SK-N-SH treated with all-trans-retinoic acid at 6 μM for 48 hours (cell line): ENCODE results near the gene ZSCAN10.
A peak's percentile ranks its signal among the peaks of the same experiment; 100 is the strongest.

Experiments
- ATAC-seq: fragments of 200-7000 bp; cut with Tn5 transposase; 3 replicates; pipeline ENCODE4 v1.9.1; 2020; ENCODE audit warnings: mild to moderate bottlenecking, moderate library complexity
- ARNTL ChIP-seq: fragments of 450-650 bp; formaldehyde crosslinking; IDR thresholded peaks from 2 replicates; pipeline ENCODE4 v1.5.0; 2020; ENCODE audit warnings: low read depth, mild to moderate bottlenecking, moderate library complexity, borderline replicate concordance
- BACH2 ChIP-seq: fragments of 250-450 bp; sonication (Bioruptor Pico); IDR thresholded peaks from 2 replicates; pipeline ENCODE4 v1.9.0; 2021; ENCODE audit warnings: mild to moderate bottlenecking, borderline replicate concordance
- CSDC2 ChIP-seq: fragments of 250-450 bp; sonication (Bioruptor Pico); IDR thresholded peaks from 2 replicates; pipeline ENCODE4 v1.5.0; 2020; ENCODE audit warnings: mild to moderate bottlenecking, moderate library complexity
- CSRNP3 ChIP-seq: fragments of 250-450 bp; sonication (Bioruptor Pico); IDR thresholded peaks from 2 replicates; pipeline ENCODE4 v1.5.1; 2021; ENCODE audit warnings: mild to moderate bottlenecking, moderate library complexity
- ESRRG ChIP-seq: fragments of 250-450 bp; sonication (Bioruptor Pico); IDR thresholded peaks from 2 replicates; pipeline ENCODE4 v1.6.1; 2021; ENCODE audit warnings: mild to moderate bottlenecking
- GLIS3 ChIP-seq: fragments of 250-450 bp; sonication (Bioruptor Pico); IDR thresholded peaks from 2 replicates; pipeline ENCODE4 v1.5.0; 2020; ENCODE audit warnings: mild to moderate bottlenecking, moderate library complexity
- ISL1 ChIP-seq: fragments of 250-450 bp; sonication (Bioruptor Pico); IDR thresholded peaks from 2 replicates; pipeline ENCODE4 v2.1.2; 2022; ENCODE audit warnings: mild to moderate bottlenecking, moderate library complexity
- PATZ1 ChIP-seq: fragments of 250-450 bp; sonication (Bioruptor Pico); IDR thresholded peaks from 2 replicates; pipeline ENCODE4 v1.8.0; 2020; ENCODE audit warnings: mild to moderate bottlenecking, moderate library complexity, borderline replicate concordance
- POU6F1 ChIP-seq: fragments of 250-450 bp; sonication (Bioruptor Pico); IDR thresholded peaks from 2 replicates; pipeline ENCODE4 v1.8.0; 2021; ENCODE audit warnings: low read depth, mild to moderate bottlenecking, moderate library complexity, borderline replicate concordance
- PPARA ChIP-seq: fragments of 250-450 bp; sonication (Bioruptor Pico); IDR thresholded peaks from 2 replicates; pipeline ENCODE4 v1.5.0; 2020; ENCODE audit warnings: mild to moderate bottlenecking, borderline replicate concordance
- RARB ChIP-seq: fragments of 250-450 bp; sonication (Bioruptor Pico); IDR thresholded peaks from 2 replicates; pipeline ENCODE4 v1.8.0; 2021; ENCODE audit warnings: mild to moderate bottlenecking, moderate library complexity
- SNAI2 ChIP-seq: fragments of 250-450 bp; sonication (Bioruptor Pico); IDR thresholded peaks from 2 replicates; pipeline ENCODE4 v1.5.0; 2020; ENCODE audit warnings: mild to moderate bottlenecking, moderate library complexity
- TCF4 ChIP-seq: fragments of 250-450 bp; sonication (Bioruptor Pico); IDR thresholded peaks from 2 replicates; pipeline ENCODE4 v1.8.0; 2021; ENCODE audit warnings: mild to moderate bottlenecking, moderate library complexity, borderline replicate concordance
- TOX ChIP-seq: fragments of 250-450 bp; sonication (Bioruptor Pico); IDR thresholded peaks from 2 replicates; pipeline ENCODE4 v1.8.0; 2021; ENCODE audit warnings: mild to moderate bottlenecking, moderate library complexity, borderline replicate concordance
- TSHZ2 ChIP-seq: fragments of 250-450 bp; sonication (Bioruptor Pico); IDR thresholded peaks from 2 replicates; pipeline ENCODE4 v1.5.0; 2020; ENCODE audit warnings: mild to moderate bottlenecking, moderate library complexity
- ZC3H10 ChIP-seq: fragments of 250-450 bp; sonication (Bioruptor Pico); IDR thresholded peaks from 2 replicates; pipeline ENCODE4 v1.5.1; 2021; ENCODE audit warnings: mild to moderate bottlenecking, moderate library complexity
- ZFP3 ChIP-seq: fragments of 250-450 bp; sonication (Bioruptor Pico); IDR thresholded peaks from 2 replicates; pipeline ENCODE4 v1.5.0; 2020; ENCODE audit warnings: mild to moderate bottlenecking, moderate library complexity
- ZFP30 ChIP-seq: fragments of 450-650 bp; formaldehyde crosslinking; IDR thresholded peaks from 2 replicates; pipeline ENCODE4 v1.5.0; 2022; ENCODE audit warnings: mild to moderate bottlenecking, moderate library complexity
- ZNF565 ChIP-seq: fragments of 450-650 bp; formaldehyde crosslinking; conservative IDR thresholded peaks from 2 replicates; pipeline ENCODE4 v1.5.0; 2020; ENCODE audit warnings: low read depth, mild to moderate bottlenecking, moderate library complexity
- ZNF70 ChIP-seq: fragments of 450-650 bp; formaldehyde crosslinking; IDR thresholded peaks from 2 replicates; pipeline ENCODE4 v1.5.0; 2020; ENCODE audit warnings: mild to moderate bottlenecking, moderate library complexity

The ZSCAN10 gene

GRCh38 chr16:3101841-3102470 is 2.9 kb upstream of the ZSCAN10 start:
- TF ChIP-seq POU6F1 (no peak), CSDC2 (CRISPR knock-in tag) (no peak), SNAI2 (CRISPR knock-in tag) (no peak), ZNF565 (CRISPR knock-in tag) (no peak), TCF4 (no peak), GLIS3 (CRISPR knock-in tag) (no peak), TOX (CRISPR knock-in tag) (no peak), ZNF70 (CRISPR knock-in tag) (no peak), PATZ1 (CRISPR knock-in tag) (no peak), TSHZ2 (CRISPR knock-in tag) (no peak), ISL1 (CRISPR knock-in tag) (no peak), ARNTL (CRISPR knock-in tag) (no peak), PPARA (CRISPR knock-in tag) (no peak), ESRRG (CRISPR knock-in tag) (no peak)
- ATAC-seq = no peak

GRCh38 chr16:3101018-3101840 is 2.1 kb upstream of the ZSCAN10 start:
- no peak for ATAC-seq
- TF ChIP-seq SNAI2 (CRISPR knock-in tag) (no peak), TCF4 (no peak), CSRNP3 (CRISPR knock-in tag) (no peak), ARNTL (CRISPR knock-in tag) (no peak)

GRCh38 chr16:3099732-3100499 is 822 bp upstream of the ZSCAN10 start:
- ATAC-seq = peak; percentile 91
- TF ChIP-seq RARB (CRISPR knock-in tag) (no peak), ZFP3 (CRISPR knock-in tag) (no peak), ESRRG (CRISPR knock-in tag) (no peak), CSDC2 (CRISPR knock-in tag) (no peak), ARNTL (CRISPR knock-in tag) (no peak), ZC3H10 (no peak), POU6F1 (no peak), SNAI2 (CRISPR knock-in tag) (no peak), PPARA (CRISPR knock-in tag) (no peak), BACH2 (CRISPR knock-in tag) (no peak), ZFP30 (CRISPR knock-in tag) (no peak)
